SK-N-SH (cell line): ENCODE data around the gene SYT1. TPM values are rescaled to one million over a fixed set of nuclear protein-coding genes. Genes with fewer than 3 reads are reported as not detected.

ENCODE experiments used
- CTCF ChIA-PET: fragments of 300-600, 350-600 bp; formaldehyde crosslinking; extraction: SDS; loops from one replicate; lab custom pipeline; 2021; lab: Yijun Ruan, JAX
- POLR2A ChIA-PET: fragments of 350-600 bp; sonication (Branson Sonifier 250); formaldehyde crosslinking; extraction: SDS; loops from one replicate; lab custom pipeline; 2020; ENCODE audit warnings: antibody characterized with exemption, inconsistent platforms; lab: Yijun Ruan, JAX
- DNase-seq: peaks from one replicate; pipeline ENCODE4 v3.0.0; 2012
- H2AFZ ChIP-seq: fragments of 200-600 bp; sonication (generic); 2 replicates; pipeline ENCODE4 v1.8.1; 2016; ENCODE audit warnings: antibody characterized with exemption, mild to moderate bottlenecking, low read depth
- H3F3A ChIP-seq: fragments of 200-600 bp; sonication (generic); replicated peaks from 2 replicates; pipeline ENCODE3; 2016; ENCODE audit warnings: antibody characterized with exemption, mild to moderate bottlenecking; ENCODE audit not compliant: insufficient read depth
- H3K27ac ChIP-seq, 2 experiments: fragments of 200-500 bp in 1 of 2; fragments of 200-600 bp in 1 of 2; sonication (Bioruptor generic) in 1 of 2; sonication (generic), shearing (Covaris generic) in 1 of 2; 2 replicates each; pipeline versions ENCODE4 v1.5.1 to v1.6.1; 2014 to 2016; ENCODE audit warnings: low read depth in 2 of 2, inconsistent platforms in 1 of 2, low read length in 1 of 2, mild to moderate bottlenecking in 1 of 2, mixed read lengths in 1 of 2
- H3K27me3 ChIP-seq: fragments of 200-600 bp; sonication (generic), shearing (Covaris generic); 2 replicates; pipeline ENCODE4 v1.6.1; 2016; ENCODE audit warnings: mixed run types; ENCODE audit not compliant: insufficient read depth
- H3K36me3 ChIP-seq, 2 experiments: fragments of 200-500 bp in 1 of 2; fragments of 200-600 bp in 1 of 2; sonication (Bioruptor generic) in 1 of 2; sonication (generic) in 1 of 2; replicated peaks in 1 of 2; 2 replicates each; pipeline versions ENCODE3 to v1.5.1; 2014 to 2016; ENCODE audit warnings: low read length in 1 of 2, mild to moderate bottlenecking in 1 of 2; ENCODE audit not compliant: insufficient read depth in 2 of 2, control insufficient read depth in 1 of 2
- H3K4me1 ChIP-seq, 2 experiments: fragments of 200-500 bp in 1 of 2; fragments of 200-600 bp in 1 of 2; sonication (Bioruptor generic) in 1 of 2; sonication (generic), shearing (Covaris generic) in 1 of 2; 2 replicates each; pipeline versions ENCODE4 v1.5.1 to v1.6.1; 2014 to 2016; ENCODE audit warnings: low read depth in 1 of 2, low read length in 1 of 2, mixed run types in 1 of 2; ENCODE audit not compliant: insufficient read depth in 2 of 2, control insufficient read depth in 1 of 2
- H3K4me2 ChIP-seq: fragments of 200-600 bp; sonication (generic), shearing (Covaris generic); 2 replicates; pipeline ENCODE4 v1.6.1; 2017; ENCODE audit warnings: mixed run types
- H3K4me3 ChIP-seq, 2 experiments: fragments of 200-500 bp in 1 of 2; fragments of 200-600 bp in 1 of 2; sonication (Bioruptor generic) in 1 of 2; sonication (generic), shearing (Covaris generic) in 1 of 2; 2 replicates each; pipeline versions ENCODE4 v1.5.1 to v1.8.1; 2014 to 2016; ENCODE audit warnings: low read depth in 2 of 2, inconsistent platforms in 1 of 2, low read length in 1 of 2, mild to moderate bottlenecking in 1 of 2, mixed read lengths in 1 of 2, moderate library complexity in 1 of 2
- H3K79me2 ChIP-seq: fragments of 200-600 bp; sonication (generic); 2 replicates; pipeline ENCODE4 v1.8.1; 2017; ENCODE audit warnings: mild to moderate bottlenecking; ENCODE audit not compliant: insufficient read depth
- H3K9ac ChIP-seq: fragments of 200-600 bp; sonication (generic); 2 replicates; pipeline ENCODE4 v1.6.1; 2017; ENCODE audit warnings: mixed run types
- H3K9me2 ChIP-seq: fragments of 200-600 bp; sonication (generic); 2 replicates; pipeline ENCODE4 v1.6.1; 2017; ENCODE audit warnings: mixed run types
- H3K9me3 ChIP-seq: fragments of 200-600 bp; sonication (generic); 2 replicates; pipeline ENCODE4 v1.6.1; 2017; ENCODE audit warnings: mixed run types, mild to moderate bottlenecking, moderate library complexity
- H4K20me1 ChIP-seq: fragments of 200-600 bp; sonication (generic); 2 replicates; pipeline ENCODE4 v1.6.1; 2017; ENCODE audit warnings: mild to moderate bottlenecking, mixed run types; ENCODE audit not compliant: insufficient read depth
- FOSL2 ChIP-seq: IDR thresholded peaks from 2 replicates; pipeline ENCODE4 v1.4.0; 2012; ENCODE audit warnings: low read depth, mild to moderate bottlenecking, moderate library complexity, borderline replicate concordance
- FOXM1 ChIP-seq: IDR thresholded peaks from 2 replicates; pipeline ENCODE4 v1.4.0; 2012; ENCODE audit warnings: low read depth, mild to moderate bottlenecking
- GABPA ChIP-seq: IDR thresholded peaks from 2 replicates; pipeline ENCODE4 v1.4.0; 2012; ENCODE audit warnings: low read depth, mild to moderate bottlenecking
- GATA2 ChIP-seq: sonication (generic); formaldehyde crosslinking; IDR thresholded peaks from 2 replicates; pipeline ENCODE4 v1.5.0; 2020; ENCODE audit warnings: mild to moderate bottlenecking, missing genetic modification reagents
- JUND ChIP-seq: IDR thresholded peaks from 2 replicates; pipeline ENCODE4 v1.4.0; 2012
- RCOR1 ChIP-seq: fragments of 150-350 bp; IDR thresholded peaks from 2 replicates; pipeline ENCODE4 v1.6.1; 2017; ENCODE audit warnings: antibody characterized with exemption, low read length
- RFX5 ChIP-seq: IDR thresholded peaks from 2 replicates; pipeline ENCODE4 v1.6.1; 2012; ENCODE audit warnings: mild to moderate bottlenecking, improper control_type of control experiment, low read length
- SIN3A ChIP-seq: IDR thresholded peaks from 2 replicates; pipeline ENCODE4 v1.6.1; 2012; ENCODE audit warnings: low read depth, mild to moderate bottlenecking, low read length, moderate library complexity, borderline replicate concordance
- SMC3 ChIP-seq: IDR thresholded peaks from 2 replicates; pipeline ENCODE4 v1.6.1; 2012; ENCODE audit warnings: low read depth, low read length, improper control_type of control experiment
- WGBS: methylation state at CpG from one replicate; pipeline ENCODE4 v1.1.6; 2017; ENCODE audit warnings: low lambda C conversion rate; 5-methylcytosine and 5-hydroxymethylcytosine counted together
- polyA plus RNA-seq, 3 experiments: library from polyadenylated mRNA; depleted of rRNA; stranded (reverse); fragments of >200 nt; gene quantifications; 2 replicates each; pipeline ENCODE4 v1.2.3, GENCODE V29; 2012
- TF ChIP-seq, protein P1 (sequence below): IDR thresholded peaks from 2 replicates; pipeline ENCODE4 v1.4.0; 2012; ENCODE audit warnings: low read depth
- TF ChIP-seq, protein P2 (sequence below): fragments of 150-350 bp; IDR thresholded peaks from 2 replicates; pipeline ENCODE4 v1.6.1; 2016; ENCODE audit warnings: mild to moderate bottlenecking, low read depth, low read length
- TF ChIP-seq, protein P3 (sequence below): fragments of 200-600 bp; sonication (generic); IDR thresholded peaks from 2 replicates; pipeline ENCODE4 v1.6.1; 2017; ENCODE audit warnings: antibody characterized with exemption, mild to moderate bottlenecking, moderate library complexity

The SYT1 gene
- polyA plus RNA-seq, 1 of the 3 experiments (the other 2 are of a cell fraction), result 12.7 TPM

DNA sequence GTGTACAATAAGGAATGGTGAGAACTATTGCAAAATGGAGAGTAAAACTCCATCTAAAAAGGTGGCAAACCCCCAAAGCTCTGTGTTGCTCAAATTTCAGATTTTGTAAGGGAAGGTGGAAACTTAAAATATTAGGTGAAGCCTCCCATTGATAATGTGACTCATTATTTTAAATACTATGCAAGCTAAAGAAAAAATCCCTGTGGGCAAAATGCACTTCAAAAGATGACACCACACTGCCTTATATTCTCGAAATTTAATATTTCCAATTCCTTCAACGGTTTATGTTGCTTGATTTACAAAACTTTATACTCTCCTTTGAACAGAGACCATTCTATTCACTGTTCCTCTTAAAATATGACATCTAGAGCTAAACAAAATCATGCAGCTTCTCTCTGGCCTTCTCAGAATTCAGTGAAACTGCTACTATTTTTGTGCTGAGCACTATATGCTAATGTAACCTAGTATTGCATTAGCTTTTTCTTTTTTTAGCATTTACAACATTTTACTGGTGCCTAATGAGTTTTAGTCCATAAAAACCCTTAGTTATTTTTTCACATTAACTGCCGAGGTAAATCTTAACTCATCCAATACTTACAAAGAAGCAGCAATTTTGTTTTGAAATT is 297.7 kb downstream of the SYT1 start (continued):
- TF ChIP-seq RFX5 (no peak), FOXM1 (no peak)
- TF ChIP-seq, protein P1, sequence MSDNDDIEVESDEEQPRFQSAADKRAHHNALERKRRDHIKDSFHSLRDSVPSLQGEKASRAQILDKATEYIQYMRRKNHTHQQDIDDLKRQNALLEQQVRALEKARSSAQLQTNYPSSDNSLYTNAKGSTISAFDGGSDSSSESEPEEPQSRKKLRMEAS, result no peak

DNA sequence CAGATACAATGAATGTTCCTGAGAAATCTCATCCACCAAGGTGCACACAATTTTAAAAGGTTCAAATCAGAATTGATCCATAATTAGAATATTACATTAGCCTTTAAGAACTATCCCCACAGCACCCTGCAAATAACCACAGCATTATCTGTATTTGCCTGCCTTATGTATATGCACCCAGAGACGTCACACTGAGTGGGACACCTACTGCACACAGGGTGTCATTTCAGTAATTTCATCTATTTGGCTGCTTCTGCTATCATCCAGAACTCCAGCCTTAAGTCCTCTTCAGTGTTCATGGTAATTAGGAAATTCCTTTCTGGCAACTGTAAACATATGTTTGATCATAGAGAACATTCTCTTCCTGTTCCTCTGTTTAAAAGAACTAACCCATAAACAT is 298.4 kb downstream of the SYT1 start:
- H3K36me3 ChIP-seq, result no peaks in the 10 kb centered on the region
- TF ChIP-seq, protein P2, sequence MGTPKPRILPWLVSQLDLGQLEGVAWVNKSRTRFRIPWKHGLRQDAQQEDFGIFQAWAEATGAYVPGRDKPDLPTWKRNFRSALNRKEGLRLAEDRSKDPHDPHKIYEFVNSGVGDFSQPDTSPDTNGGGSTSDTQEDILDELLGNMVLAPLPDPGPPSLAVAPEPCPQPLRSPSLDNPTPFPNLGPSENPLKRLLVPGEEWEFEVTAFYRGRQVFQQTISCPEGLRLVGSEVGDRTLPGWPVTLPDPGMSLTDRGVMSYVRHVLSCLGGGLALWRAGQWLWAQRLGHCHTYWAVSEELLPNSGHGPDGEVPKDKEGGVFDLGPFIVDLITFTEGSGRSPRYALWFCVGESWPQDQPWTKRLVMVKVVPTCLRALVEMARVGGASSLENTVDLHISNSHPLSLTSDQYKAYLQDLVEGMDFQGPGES, result no peak
- TF ChIP-seq RCOR1 (no peak), SIN3A (no peak)
- TF ChIP-seq, protein P3, sequence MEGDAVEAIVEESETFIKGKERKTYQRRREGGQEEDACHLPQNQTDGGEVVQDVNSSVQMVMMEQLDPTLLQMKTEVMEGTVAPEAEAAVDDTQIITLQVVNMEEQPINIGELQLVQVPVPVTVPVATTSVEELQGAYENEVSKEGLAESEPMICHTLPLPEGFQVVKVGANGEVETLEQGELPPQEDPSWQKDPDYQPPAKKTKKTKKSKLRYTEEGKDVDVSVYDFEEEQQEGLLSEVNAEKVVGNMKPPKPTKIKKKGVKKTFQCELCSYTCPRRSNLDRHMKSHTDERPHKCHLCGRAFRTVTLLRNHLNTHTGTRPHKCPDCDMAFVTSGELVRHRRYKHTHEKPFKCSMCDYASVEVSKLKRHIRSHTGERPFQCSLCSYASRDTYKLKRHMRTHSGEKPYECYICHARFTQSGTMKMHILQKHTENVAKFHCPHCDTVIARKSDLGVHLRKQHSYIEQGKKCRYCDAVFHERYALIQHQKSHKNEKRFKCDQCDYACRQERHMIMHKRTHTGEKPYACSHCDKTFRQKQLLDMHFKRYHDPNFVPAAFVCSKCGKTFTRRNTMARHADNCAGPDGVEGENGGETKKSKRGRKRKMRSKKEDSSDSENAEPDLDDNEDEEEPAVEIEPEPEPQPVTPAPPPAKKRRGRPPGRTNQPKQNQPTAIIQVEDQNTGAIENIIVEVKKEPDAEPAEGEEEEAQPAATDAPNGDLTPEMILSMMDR, result no peak
- TF ChIP-seq, all 33 proteins: peak for 0
- peaks cover 6% of the 10 kb centered on the region; the same call in 1 of the 2 replicates for H4K20me1 ChIP-seq
- no peak overlapping the region for H3K4me3 ChIP-seq
- H3K9me2 ChIP-seq, result no peaks in the 10 kb centered on the region
- no peaks in the 10 kb centered on the region for H3K4me1 ChIP-seq
- DNase-seq, result no peak
- no peaks in the 10 kb centered on the region for H3K27me3 ChIP-seq
- no peak overlapping the region for H3K4me2 ChIP-seq
- POLR2A ChIA-PET, result no interaction called here
- CTCF ChIA-PET, result interaction anchor here (1.1 kb wide), 1 partner anchor 16 kb away, joined by 3 read pairs; no protein-coding TSS in a partner anchor
- no peaks in the 10 kb centered on the region for H3K79me2 ChIP-seq
- no peak overlapping the region for H2AFZ ChIP-seq
- H3F3A ChIP-seq, result no peaks in the 10 kb centered on the region
- H3K27ac ChIP-seq, result no peak overlapping the region
- 93% methylated on average over 1 of the region's 1 CpG for WGBS
- no peak overlapping the region for H3K9ac ChIP-seq
- no peaks in the 10 kb centered on the region for H3K9me3 ChIP-seq

DNA sequence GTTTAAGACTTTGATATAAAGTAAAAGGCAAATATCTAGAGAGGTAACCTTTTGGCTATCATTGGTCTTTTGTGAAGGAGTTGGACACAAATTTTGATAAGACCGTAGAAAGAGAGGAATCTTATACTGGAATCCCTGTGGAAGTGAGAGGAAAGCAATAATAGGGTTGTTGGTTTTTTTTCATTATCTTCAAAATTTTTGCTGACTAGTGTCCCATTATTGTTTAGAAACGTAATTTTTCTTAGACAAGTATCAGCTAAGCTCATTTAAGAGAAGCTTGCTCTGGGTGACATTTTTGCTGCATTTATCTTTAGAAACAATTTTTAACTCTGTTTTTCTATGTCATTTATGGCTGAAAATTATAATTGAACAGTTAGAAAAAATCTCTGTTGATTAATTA is 300.3 kb downstream of the SYT1 start:
- no peak for DNase-seq
- Histone ChIP-seq H3K27ac (no peak overlapping the region), H4K20me1 (peaks cover 6% of the 10 kb centered on the region; the same call in 1 of the 2 replicates), H3K4me1 (no peaks in the 10 kb centered on the region), H3F3A (no peaks in the 10 kb centered on the region), H2AFZ (no peak overlapping the region), H3K27me3 (no peaks in the 10 kb centered on the region), H3K4me3 (no peak overlapping the region), H3K9me2 (no peaks in the 10 kb centered on the region), H3K36me3 (no peaks in the 10 kb centered on the region), H3K79me2 (no peaks in the 10 kb centered on the region), H3K4me2 (no peak overlapping the region), H3K9me3 (no peaks in the 10 kb centered on the region), H3K9ac (no peak overlapping the region)
- ChIA-PET CTCF (interaction anchor here (1.0 kb wide), 1 partner anchor 13 kb away, joined by 3 read pairs; no protein-coding TSS in a partner anchor), POLR2A (no interaction called here)
- TF ChIP-seq SIN3A (no peak), GATA2 (CRISPR knock-in tag) (no peak), JUND (no peak), RCOR1 (no peak), GABPA (no peak), SMC3 (no peak), FOSL2 (no peak)
- 96% methylated on average over 2 of the region's 2 CpGs for WGBS
